ENCODE data around the gene SPEN. TPM values are rescaled to one million over a fixed set of nuclear protein-coding genes. Genes with fewer than 3 reads are reported as not detected.

The SPEN gene
- total RNA-seq, 4 donors from 2014 or later = 40.7 to 97.0 (median 57.3) TPM

GRCh38 chr1:15942661-15943327 is 95.3 kb downstream of the SPEN start:
- intact Hi-C loops (cut with DNase I) = no loop called here
- TF ChIP-seq CTCF (IDR thresholded peaks at IDR 0.05) = no peak
- no peak for TF ChIP-seq POLR2A (IDR thresholded peaks at IDR 0.05)
- H3K4me1 ChIP-seq = peaks cover 4 to 23% of the 10 kb centered on the region in 2 donors
- no peak for DNase-seq
- H3K27ac ChIP-seq = no peak overlapping the region
- H3K27me3 ChIP-seq = no peaks in the 10 kb centered on the region
- H3K36me3 ChIP-seq = peaks cover 67 to 76% of the 10 kb centered on the region in 2 donors
- H3K4me3 ChIP-seq (replicated peaks in 1 of 3) = no peak overlapping the region
- H3K9me3 ChIP-seq = no peaks in the 10 kb centered on the region
- whole genome bisulfite sequencing, 2 donors = 87 to 89% methylated on average over 14 to 16 of the region's 18 CpGs

- H3K4me3 ChIP-seq (replicated peaks in 1 of 3) = no peak overlapping the region
- H3K4me1 ChIP-seq = peaks cover 11 to 30% of the 10 kb centered on the region in 2 donors
- TF ChIP-seq CTCF (IDR thresholded peaks at IDR 0.05) = no peak
- no peak for TF ChIP-seq POLR2A (IDR thresholded peaks at IDR 0.05)
- no peak for DNase-seq
- intact Hi-C loops (cut with DNase I) = no loop called here
- H3K27me3 ChIP-seq = no peaks in the 10 kb centered on the region
- WGBS, 2 donors = 94 to 97% methylated on average over 27 to 32 of the region's 33 CpGs
- H3K27ac ChIP-seq = no peak overlapping the region
- H3K36me3 ChIP-seq = peaks cover 60 to 69% of the 10 kb centered on the region in 2 donors
- no peaks in the 10 kb centered on the region for H3K9me3 ChIP-seq
These were observed 96.0 kb downstream of the SPEN start for GRCh38 chr1:15943328-15943991.

- 96% methylated on average over 18 to 22 of the region's 22 CpGs for WGBS, 2 donors
- no peaks in the 10 kb centered on the region for H3K9me3 ChIP-seq
- TF ChIP-seq CTCF (IDR thresholded peaks at IDR 0.05) (no peak), POLR2A (IDR thresholded peaks at IDR 0.05) (no peak)
- peaks cover 16 to 30% of the 10 kb centered on the region in 2 donors for H3K4me1 ChIP-seq
- peaks cover 55 to 65% of the 10 kb centered on the region in 2 donors for H3K36me3 ChIP-seq
- no peak overlapping the region for H3K4me3 ChIP-seq (replicated peaks in 1 of 3)
- DNase-seq = no peak
- H3K27me3 ChIP-seq = no peaks in the 10 kb centered on the region
- H3K27ac ChIP-seq = no peak overlapping the region
- intact Hi-C loops (cut with DNase I) = no loop called here
These were observed 96.4 kb downstream of the SPEN start for GRCh38 chr1:15943992-15944307.

- intact Hi-C loops (cut with DNase I) = no loop called here
These were observed 97.0 kb downstream of the SPEN start for GRCh38 chr1:15944308-15945010.

More at GRCh38 chr1:15944308-15945010, 97.0 kb downstream of the SPEN start:
- no peak for DNase-seq
- no peaks in the 10 kb centered on the region for H3K9me3 ChIP-seq
- H3K36me3 ChIP-seq = peaks cover 55 to 63% of the 10 kb centered on the region in 2 donors
- H3K27ac ChIP-seq = no peak overlapping the region
- WGBS, 2 donors = 91 to 96% methylated on average over 49 to 50 of the region's 55 CpGs
- no peaks in the 10 kb centered on the region for H3K27me3 ChIP-seq
- no peak overlapping the region for H3K4me3 ChIP-seq (replicated peaks in 1 of 3)
- H3K4me1 ChIP-seq = peaks cover 21 to 29% of the 10 kb centered on the region in 2 donors
- no peak for TF ChIP-seq POLR2A (IDR thresholded peaks at IDR 0.05)
- TF ChIP-seq CTCF (IDR thresholded peaks at IDR 0.05) = no peak
